SH-SY5Y (cell line): ENCODE measurements around the gene CDH11.

Experiments
- GATA2 ChIP-seq: IDR thresholded peaks from 2 replicates; pipeline ENCODE4 v1.6.1; 2011; ENCODE audit warnings: mild to moderate bottlenecking, low read depth, low read length
- GATA3 ChIP-seq: IDR thresholded peaks from 2 replicates; pipeline ENCODE4 v1.6.1; 2011; ENCODE audit warnings: low read depth, mild to moderate bottlenecking, low read length, moderate library complexity

Gene CDH11

GRCh38 chr16:65069766-65070165 is 52.1 kb downstream of the CDH11 start:
- TF ChIP-seq GATA2: no peak
- no peak for TF ChIP-seq GATA3

DNA sequence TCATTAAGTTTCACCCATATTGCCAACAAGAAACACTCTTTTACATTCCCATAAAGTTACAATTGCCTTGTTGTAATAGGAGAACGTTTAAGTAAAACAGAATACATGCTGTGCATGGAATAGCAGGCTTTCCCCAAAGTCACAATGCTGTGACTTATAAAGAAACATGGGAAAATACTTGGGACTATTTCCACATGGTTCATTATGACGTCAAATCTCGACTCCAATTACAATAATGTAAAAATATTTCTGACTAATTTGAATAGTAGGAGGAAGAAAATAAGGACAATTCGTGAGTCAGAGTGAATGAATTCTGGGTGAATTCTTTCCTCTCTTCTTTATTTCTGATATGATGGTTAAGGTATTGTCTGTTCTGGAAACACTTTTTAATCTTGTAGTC is 52.8 kb downstream of the CDH11 start:
- no peak for TF ChIP-seq GATA2
- no peak for TF ChIP-seq GATA3

DNA sequence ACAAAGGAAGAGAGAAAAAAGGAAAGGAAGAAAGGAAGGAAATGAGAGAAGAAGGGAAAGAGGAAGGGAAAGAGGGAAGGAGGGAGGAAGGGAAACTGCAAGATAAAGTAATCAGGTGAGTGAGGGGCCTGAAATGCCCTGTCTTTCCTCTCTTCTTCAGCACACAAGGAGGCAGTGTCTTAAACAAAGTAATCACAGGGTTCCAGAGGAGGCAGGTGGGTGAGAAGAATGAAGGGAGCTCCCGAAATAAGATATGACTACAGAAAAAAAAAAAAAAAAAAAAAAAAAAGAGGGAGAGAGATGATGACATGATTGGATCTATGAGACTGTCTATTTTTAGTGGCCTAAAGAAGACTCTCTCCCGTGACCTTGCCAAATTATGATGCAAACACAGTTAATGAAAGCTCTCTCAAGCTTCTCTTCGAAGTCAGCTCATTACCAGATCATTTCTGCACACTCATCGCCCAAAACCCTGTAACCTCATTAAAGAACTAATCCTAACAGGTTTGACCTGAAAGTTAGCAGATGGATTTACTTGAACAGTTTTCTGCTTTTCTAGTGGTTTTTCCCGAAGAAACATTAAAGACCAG is 53.6 kb downstream of the CDH11 start:
- no peak for TF ChIP-seq GATA3
- TF ChIP-seq GATA2: no peak

DNA sequence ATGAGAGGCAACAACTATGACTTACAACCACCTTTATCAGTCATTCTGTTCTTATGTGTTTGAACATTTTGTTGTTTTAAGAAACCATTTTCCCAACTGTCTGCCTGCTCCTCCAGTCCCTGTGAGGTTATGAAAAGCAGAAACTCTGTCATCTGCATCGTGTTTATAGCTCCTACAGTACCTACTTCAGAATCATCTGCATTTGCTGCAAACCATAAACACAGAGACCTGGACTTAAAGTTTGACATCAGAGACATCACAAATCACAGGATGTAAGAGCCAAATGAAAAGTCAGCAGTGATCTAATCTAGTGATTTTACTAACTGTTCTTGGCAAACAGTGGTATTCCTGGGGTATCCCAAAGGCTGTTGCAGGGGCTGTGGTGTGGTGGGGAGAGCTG is 55.2 kb downstream of the CDH11 start:
- TF ChIP-seq GATA3: no peak
- TF ChIP-seq GATA2: no peak

GRCh38 chr16:65065031-65065430 is 56.8 kb downstream of the CDH11 start:
- TF ChIP-seq GATA2 (no peak), GATA3 (no peak)

DNA sequence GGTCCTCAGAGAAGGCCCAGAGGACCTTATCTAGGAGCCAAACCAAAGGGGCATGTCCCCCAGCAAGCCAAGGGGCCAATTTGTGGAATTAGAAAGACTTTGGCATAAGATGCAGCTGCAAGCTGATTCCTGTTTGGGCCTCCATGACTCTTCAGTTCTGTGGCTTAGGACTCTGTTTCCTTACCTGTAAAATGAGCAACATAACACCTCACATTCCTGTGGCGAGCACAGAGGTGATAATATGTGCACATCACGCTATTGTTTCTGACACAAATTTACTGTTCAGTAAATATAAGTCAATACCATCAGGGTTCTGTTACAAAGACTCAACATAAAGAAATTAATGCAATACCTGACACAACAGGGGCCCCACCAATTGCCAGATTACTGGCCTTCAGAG is 57.7 kb downstream of the CDH11 start:
- no peak for TF ChIP-seq GATA3
- no peak for TF ChIP-seq GATA2

- TF ChIP-seq GATA3 (no peak), GATA2 (no peak)
These were observed 58.9 kb downstream of the CDH11 start for GRCh38 chr16:65062736-65063583.

DNA sequence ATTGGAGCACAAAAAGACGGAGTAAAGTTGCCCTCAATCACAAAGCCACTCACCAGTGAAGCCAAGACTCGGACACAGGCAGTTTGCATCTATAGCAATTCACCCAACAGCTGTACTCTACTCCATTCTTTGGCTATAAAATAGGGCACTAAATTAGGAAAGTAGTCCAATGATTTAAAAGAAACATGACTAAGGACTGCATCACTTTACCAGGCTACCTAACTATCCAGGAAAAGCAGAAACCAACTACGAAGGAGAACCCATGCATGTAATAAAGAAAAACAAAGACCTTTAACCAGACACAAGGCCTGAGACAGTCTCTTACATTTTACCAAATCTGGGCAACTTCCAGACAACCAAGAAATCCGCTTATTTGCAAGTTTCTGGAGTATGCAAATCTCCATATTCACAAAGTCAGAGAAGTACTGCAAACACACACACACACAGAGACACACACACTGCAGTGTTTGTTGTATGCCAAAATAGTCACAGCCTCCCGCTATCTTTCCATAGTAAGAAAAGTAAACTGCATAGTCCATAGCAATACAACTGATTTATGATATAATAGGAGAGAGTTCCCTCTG is 59.8 kb downstream of the CDH11 start:
- no peak for TF ChIP-seq GATA2
- TF ChIP-seq GATA3: no peak

DNA sequence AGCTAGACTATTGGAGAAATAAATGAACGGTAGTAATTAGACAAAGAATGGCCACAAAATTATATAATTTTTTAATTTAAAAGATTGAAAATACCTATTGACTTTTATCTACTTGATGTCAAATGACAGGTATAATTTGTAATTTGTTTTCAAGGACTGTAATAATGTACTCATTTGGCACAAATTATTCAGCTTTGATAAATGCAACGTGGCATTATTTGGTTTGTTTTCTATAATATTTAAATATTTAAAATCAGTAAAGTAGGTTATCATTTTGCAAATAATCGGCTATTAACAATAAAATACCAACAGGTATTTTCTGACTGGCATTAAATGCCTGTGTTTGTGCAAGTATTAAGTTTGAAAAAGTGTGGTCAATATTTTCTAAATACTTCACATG is 60.6 kb downstream of the CDH11 start:
- TF ChIP-seq GATA2: no peak
- no peak for TF ChIP-seq GATA3

DNA sequence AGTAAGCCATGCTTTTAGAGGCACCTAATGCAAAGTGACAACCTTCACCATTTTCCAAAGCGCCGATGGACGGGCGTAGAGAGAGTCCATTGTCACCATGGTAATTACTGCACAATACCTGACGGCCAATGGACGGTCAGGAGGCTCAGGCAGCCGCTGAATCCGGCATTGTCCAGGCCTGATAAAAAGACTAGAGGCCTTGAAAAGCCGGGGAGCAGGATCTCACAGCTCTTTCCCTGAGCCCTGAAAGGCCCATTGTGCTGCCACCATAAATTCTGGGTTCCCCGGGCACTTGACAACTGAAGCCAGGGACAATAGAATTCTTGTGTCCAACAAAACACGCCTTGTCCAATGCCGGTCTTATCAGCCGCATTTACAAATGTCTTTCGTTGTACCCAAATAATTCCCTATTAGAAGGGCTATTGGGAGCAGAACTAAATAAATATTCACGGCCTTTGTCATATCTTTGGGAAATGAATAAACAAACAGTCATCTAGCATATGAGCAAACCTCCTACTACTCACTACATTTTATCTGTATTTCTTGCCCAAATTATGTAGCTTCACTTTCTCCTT is 62.4 kb downstream of the CDH11 start:
- no peak for TF ChIP-seq GATA3
- TF ChIP-seq GATA2: no peak

DNA sequence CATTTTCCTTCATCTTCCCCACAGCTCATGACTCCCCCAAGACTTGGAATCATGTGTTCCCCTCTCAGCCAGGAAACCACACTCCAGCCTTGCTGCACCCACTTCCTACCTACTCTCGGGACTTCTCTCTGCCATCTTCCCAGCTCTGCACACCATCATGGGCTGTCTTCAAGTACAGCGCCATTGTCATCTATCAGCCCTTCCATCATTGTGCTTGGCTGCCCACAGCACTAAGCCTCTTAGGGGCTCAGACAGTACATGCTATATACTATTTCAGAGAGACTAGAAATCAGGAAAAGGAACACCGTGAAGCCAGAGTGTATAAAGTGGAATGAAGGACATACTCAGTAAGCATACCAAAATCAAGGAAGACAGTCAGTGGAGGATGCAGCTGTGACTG is 64.7 kb downstream of the CDH11 start:
- TF ChIP-seq GATA3 (no peak), GATA2 (no peak)

- no peak for TF ChIP-seq GATA2
- TF ChIP-seq GATA3: no peak
These were observed 67.4 kb downstream of the CDH11 start for GRCh38 chr16:65054457-65054856.

- TF ChIP-seq GATA2: no peak
- no peak for TF ChIP-seq GATA3
These were observed 72.2 kb downstream of the CDH11 start for GRCh38 chr16:65049679-65050078.

- TF ChIP-seq GATA2 (no peak), GATA3 (no peak)
These were observed 75.9 kb downstream of the CDH11 start for GRCh38 chr16:65045961-65046360.
